PFSK-1 (cell line): ENCODE data around the gene KCNS1.

Experiments
- FOXP2 ChIP-seq: optimal IDR thresholded peaks from 2 replicates; pipeline ENCODE3; 2011; ENCODE audit warnings: borderline replicate concordance, control low read depth, inconsistent platforms; ENCODE audit not compliant: insufficient read depth; ENCODE audit errors: extremely low read length, extremely low read depth
- POLR2AphosphoS5 ChIP-seq: IDR thresholded peaks from 2 replicates; pipeline ENCODE4 v1.6.1; 2012; ENCODE audit warnings: low read depth, mild to moderate bottlenecking, control low read depth, low read length, moderate library complexity
- REST ChIP-seq, 2 experiments: IDR thresholded peaks; 2 replicates each; pipeline versions ENCODE4 v1.6.1 to v1.8.0; 2011 to 2012; ENCODE audit warnings: low read depth in 2 of 2, low read length in 2 of 2, control low read depth in 1 of 2, inconsistent platforms in 1 of 2, mild to moderate bottlenecking in 1 of 2, moderate library complexity in 1 of 2; ENCODE audit not compliant: insufficient read depth in 1 of 2
- SIN3A ChIP-seq: IDR thresholded peaks from 2 replicates; pipeline ENCODE4 v1.6.1; 2012; ENCODE audit warnings: mild to moderate bottlenecking, low read length, moderate library complexity, borderline replicate concordance; ENCODE audit not compliant: insufficient read depth
- TAF1 ChIP-seq: IDR thresholded peaks from 2 replicates; pipeline ENCODE4 v1.6.1; 2012; ENCODE audit warnings: low read length, control low read depth, borderline replicate concordance; ENCODE audit not compliant: insufficient read depth

Gene KCNS1

GRCh38 chr20:45051204-45052060, 49.5 kb downstream of the KCNS1 start:
- no peak for TF ChIP-seq TAF1
- no peak for TF ChIP-seq REST (IDR thresholded peaks at IDR 0.05; ENCODE audit: insufficient read depth in 1 of 2, low read depth in 2 of 2, low read length in 2 of 2)
- TF ChIP-seq FOXP2, result no peak
- no peak for TF ChIP-seq SIN3A
- no peak for TF ChIP-seq POLR2AphosphoS5

GRCh38 chr20:45049904-45050471, 50.9 kb downstream of the KCNS1 start:
- TF ChIP-seq TAF1 (no peak), POLR2AphosphoS5 (no peak), SIN3A (no peak), FOXP2 (no peak), REST (IDR thresholded peaks at IDR 0.05; ENCODE audit: insufficient read depth in 1 of 2, low read depth in 2 of 2, low read length in 2 of 2) (no peak)

- TF ChIP-seq POLR2AphosphoS5, result no peak
- TF ChIP-seq SIN3A, result no peak
- no peak for TF ChIP-seq FOXP2
- TF ChIP-seq TAF1, result no peak
- no peak for TF ChIP-seq REST (IDR thresholded peaks at IDR 0.05; ENCODE audit: insufficient read depth in 1 of 2, low read depth in 2 of 2, low read length in 2 of 2)
Observed at GRCh38 chr20:45049438-45049837, 51.5 kb downstream of the KCNS1 start.

GRCh38 chr20:45047581-45048119, 53.3 kb downstream of the KCNS1 start:
- TF ChIP-seq TAF1, result no peak
- no peak for TF ChIP-seq REST (IDR thresholded peaks at IDR 0.05; ENCODE audit: insufficient read depth in 1 of 2, low read depth in 2 of 2, low read length in 2 of 2)
- TF ChIP-seq SIN3A, result no peak
- no peak for TF ChIP-seq FOXP2
- no peak for TF ChIP-seq POLR2AphosphoS5
